HFF-Myc (cell line): ENCODE results near the gene TBXA2R.
"Not testable (repeated sequence)": the region's sequence is repeated elsewhere in the genome, so short reads cannot be mapped to it uniquely, and the experiment has no call there.

Source experiments
- DNase-seq: peaks from one replicate; pipeline ENCODE4 v3.0.0-alpha.2; 2011; ENCODE audit warnings: low read depth; ENCODE audit errors: extremely low read depth
- H3K4me3 ChIP-seq: replicated peaks from 2 replicates; pipeline ENCODE4 v1.5.1; 2011; ENCODE audit warnings: low read depth, mild to moderate bottlenecking, control low read depth, low read length
- TF ChIP-seq, protein P1 (sequence below): IDR thresholded peaks from 2 replicates; pipeline ENCODE4 v1.5.1; 2012; ENCODE audit warnings: mild to moderate bottlenecking, low read depth, low read length, control low read depth; ENCODE audit errors: missing control alignments

The TBXA2R gene

DNA sequence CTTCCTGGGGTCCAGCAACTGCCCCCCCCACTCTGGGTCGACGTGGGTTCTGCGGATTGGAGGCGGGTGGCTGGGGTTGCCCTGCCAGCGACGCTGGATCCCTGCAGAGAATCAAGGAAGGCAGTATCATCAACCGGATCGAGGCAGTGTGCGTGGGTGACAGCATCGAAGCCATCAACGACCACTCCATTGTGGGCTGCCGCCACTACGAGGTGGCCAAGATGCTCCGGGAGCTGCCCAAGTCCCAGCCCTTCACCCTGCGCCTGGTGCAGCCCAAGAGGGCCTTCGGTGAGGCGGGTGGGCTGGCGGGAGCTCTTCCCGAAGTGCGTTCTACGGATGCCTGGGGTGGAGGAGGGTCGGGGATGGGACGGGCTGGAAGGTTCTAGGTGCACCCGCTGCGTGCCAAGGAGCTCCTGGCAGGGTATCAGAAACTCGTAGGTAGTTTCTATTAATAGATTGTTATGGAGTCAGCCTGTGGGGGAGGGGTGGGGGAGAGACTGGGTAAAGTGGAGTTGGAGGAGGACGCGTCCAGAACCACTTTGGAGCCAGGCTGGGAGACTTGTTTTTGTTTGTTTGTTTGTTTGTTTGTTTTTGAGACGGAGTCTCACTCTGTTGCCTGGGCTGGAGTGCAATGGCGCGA, 19.8 kb downstream of the TBXA2R start:
- TF ChIP-seq, protein P1, sequence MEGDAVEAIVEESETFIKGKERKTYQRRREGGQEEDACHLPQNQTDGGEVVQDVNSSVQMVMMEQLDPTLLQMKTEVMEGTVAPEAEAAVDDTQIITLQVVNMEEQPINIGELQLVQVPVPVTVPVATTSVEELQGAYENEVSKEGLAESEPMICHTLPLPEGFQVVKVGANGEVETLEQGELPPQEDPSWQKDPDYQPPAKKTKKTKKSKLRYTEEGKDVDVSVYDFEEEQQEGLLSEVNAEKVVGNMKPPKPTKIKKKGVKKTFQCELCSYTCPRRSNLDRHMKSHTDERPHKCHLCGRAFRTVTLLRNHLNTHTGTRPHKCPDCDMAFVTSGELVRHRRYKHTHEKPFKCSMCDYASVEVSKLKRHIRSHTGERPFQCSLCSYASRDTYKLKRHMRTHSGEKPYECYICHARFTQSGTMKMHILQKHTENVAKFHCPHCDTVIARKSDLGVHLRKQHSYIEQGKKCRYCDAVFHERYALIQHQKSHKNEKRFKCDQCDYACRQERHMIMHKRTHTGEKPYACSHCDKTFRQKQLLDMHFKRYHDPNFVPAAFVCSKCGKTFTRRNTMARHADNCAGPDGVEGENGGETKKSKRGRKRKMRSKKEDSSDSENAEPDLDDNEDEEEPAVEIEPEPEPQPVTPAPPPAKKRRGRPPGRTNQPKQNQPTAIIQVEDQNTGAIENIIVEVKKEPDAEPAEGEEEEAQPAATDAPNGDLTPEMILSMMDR, result no peak
- no peak for DNase-seq
- no peak overlapping the region for H3K4me3 ChIP-seq

DNA sequence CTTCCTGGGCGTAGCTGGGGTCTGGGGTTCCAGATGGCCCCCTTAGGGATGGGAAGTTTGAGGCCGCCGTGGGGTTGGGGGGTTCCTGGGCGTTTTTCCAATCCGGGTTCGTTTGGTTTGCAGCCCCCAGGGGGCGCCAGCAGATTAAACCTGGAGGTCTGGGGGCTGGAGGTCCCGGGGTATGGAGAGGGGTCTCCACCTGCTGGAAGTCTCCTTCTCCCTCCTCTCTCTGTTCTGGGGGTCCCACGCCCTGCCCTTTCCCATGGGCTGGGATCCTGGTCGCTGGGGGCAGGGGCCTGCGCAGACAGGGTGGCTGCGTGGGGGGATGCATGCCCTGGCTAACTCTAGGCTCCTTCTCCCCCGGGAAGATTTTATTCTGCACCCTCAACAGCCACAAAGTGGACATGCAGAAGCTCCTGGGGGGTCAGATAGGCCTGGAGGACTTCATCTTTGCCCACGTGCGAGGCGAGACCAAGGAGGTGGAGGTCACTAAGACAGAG, 20.5 kb downstream of the TBXA2R start:
- TF ChIP-seq, protein P1, result peak; percentile 66
- no peak overlapping the region for H3K4me3 ChIP-seq
- no peak for DNase-seq

DNA sequence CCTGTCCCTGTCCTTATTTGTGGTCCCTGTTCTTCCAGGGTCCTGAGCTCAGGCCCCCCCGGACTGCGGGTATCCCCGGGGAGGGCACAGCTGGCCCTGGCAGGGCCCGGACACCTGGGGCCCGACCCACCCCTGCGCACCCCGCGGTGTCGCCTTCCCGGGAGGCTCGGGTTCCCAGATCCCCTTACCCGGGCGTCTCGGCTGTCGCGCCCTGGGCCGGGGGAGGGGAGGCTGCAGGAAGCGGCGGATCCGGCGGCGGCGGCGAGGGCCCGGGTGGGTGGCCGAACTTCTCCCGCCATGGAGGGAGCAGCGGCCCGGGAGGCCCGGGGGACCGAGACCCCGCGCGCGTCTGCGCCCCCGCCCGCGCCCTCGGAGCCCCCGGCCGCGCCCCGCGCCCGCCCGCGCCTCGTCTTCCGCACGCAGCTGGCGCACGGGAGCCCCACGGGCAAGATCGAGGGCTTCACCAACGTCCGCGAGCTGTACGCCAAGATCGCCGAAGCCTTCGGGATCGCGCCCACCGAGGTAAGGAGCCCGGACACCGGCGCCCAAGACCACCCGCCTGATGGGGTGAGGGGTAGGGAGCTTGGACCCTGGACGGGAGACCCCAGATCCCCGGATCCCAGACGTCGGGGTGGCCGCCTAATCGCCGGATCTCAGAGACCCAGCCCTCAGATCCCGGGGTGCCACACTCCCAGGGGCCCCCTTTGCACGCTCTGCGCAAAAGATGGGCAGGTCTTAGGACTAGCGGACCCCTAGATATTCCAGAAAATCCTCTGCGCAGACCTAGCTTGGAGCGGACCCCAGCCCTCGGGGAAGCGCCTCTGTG, 21.2 kb downstream of the TBXA2R start, which contains the start of gene GIPC3:
Gene GIPC3, plus strand, starts transcription at position 178 of the 826 bp plus-strand sequence. Its CDS starts 120 bp downstream, at position 298.
- no peak within 1 kb of the TSS for H3K4me3 ChIP-seq
- DNase-seq, result no peak
- TF ChIP-seq, protein P1, result no peak

DNA sequence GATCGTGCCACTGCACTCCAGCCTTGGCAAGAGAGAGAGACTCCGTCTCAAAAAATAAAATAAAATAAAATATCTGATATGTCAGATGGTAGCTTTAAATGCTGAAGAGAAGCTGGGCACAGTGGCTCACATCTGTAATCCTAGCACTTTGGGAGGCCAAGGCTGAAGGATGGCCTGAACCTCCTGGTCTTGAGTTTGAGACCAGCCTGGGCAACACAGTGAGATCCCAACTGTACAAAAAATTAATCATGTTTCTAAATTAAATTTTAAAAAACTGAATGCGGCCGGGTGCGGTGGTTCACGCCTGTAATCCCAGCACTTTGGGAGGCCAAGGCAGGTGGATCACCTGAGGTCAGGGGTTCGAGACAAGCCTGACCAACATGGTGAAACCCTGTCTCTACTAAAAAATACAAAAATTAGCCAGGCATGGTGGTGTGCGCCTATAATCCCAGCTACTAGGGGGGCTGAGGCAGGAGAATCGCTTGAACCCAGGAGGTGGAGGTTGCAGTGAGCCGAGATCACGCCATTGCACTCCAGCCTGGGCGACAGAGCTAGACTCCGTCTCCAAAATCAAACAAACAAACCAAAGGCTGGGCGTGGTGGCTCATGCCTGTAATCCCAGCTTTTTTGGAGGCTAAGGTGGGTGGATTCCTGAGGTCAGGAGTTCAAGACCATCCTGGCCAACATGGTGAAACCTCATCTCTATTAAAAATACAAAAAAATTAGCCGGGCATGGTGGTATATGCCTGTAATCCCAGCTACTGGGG, 22.5 kb downstream of the TBXA2R start:
- H3K4me3 ChIP-seq, DNase-seq: not testable (repeated sequence)

DNA sequence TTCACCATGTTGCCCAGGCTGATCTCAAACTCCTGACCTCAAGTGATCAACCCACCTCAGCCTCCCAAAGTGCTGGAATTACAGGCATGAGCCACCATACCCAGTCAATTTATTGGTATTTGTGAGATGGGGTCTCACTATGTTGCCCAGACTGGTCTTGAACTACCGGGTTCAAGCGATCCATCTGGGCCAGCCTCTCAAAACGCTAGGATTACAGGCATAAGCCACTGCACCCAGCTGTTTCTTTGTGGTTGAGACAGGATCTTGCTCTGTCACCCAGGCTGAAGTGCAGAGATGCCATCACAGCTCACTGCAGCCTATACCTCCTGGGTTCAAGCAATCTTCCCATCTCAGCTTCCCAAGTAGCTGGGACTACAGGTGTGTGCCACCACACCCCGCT, 24.9 kb downstream of the TBXA2R start:
- DNase-seq, result not testable (repeated sequence)

DNA sequence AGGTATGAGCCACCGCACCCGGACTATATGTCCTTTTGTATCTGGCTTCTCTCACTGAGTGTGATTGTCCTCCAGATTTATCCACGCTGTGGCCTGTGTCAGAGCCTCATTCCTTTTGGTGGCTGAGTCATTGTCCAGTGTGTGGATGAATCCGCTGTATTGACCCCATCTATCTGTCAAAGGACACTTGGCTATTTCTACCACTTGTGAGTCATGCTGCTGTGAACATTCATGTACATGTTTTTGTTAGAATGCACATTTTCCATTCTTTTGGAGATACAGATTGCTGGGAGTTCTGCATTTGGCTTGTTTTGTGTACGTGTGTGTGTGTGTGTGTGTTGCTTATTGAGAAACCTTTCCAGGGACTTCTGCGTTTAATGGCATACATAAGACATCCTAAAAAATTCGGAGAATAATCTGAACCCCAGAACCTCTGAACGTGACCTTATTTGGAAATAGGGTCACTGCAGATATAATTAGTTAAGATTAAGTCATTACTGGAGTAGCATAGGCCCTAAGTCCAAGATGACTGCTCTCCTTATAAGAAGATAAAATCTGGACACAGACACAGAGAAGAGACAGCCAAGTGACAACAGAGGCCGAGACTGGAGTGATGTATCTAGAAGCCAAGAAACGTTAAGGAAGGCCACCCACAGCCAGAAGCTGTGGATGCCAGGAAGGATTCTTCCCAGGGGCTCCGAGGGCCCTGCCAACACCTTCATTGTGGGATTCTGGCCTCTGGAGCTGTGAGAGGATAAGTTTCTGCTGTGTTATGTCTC, 26.3 kb downstream of the TBXA2R start:
- TF ChIP-seq, protein P1, result no peak
- peak; percentile 72 for DNase-seq
- no peak overlapping the region for H3K4me3 ChIP-seq

More for the DNA sequence above, 24.9 kb downstream of the TBXA2R start:
- not testable (repeated sequence) for H3K4me3 ChIP-seq

DNA sequence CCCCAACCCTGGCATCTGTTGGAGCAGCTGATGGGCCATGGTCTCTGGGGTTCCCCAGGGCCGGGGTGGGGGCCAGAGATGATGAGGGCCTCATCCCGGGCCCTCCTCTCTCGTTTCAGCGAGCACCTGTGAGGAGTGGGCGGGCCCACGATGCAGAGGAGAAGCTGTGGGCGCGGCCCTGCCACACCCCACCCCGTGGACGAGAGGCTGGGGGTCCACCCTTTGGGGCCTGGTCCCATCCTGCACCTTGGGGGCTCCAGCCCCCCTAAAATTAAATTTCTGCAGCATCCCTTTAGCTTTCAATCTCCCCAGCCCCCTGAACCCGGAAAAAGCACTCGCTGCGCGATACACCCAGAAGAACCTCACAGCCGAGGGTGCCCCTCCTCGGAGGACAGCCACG, 28.3 kb downstream of the TBXA2R start:
- TF ChIP-seq, protein P1, result no peak
- no peak overlapping the region for H3K4me3 ChIP-seq
- no peak for DNase-seq
